ENCODE data around the gene SLC66A3.

- TF ChIP-seq CTCF (IDR thresholded peaks at IDR 0.05) (no peak), CDX4 (CRISPR knock-in tag; IDR thresholded peaks at IDR 0.05; ENCODE audit: borderline replicate concordance) (no peak), MLX (CRISPR knock-in tag; IDR thresholded peaks at IDR 0.05) (no peak)
- TF ChIP-seq, protein P1, sequence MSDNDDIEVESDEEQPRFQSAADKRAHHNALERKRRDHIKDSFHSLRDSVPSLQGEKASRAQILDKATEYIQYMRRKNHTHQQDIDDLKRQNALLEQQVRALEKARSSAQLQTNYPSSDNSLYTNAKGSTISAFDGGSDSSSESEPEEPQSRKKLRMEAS (CRISPR knock-in tag; IDR thresholded peaks at IDR 0.05), result no peak
- TF ChIP-seq, protein P2, sequence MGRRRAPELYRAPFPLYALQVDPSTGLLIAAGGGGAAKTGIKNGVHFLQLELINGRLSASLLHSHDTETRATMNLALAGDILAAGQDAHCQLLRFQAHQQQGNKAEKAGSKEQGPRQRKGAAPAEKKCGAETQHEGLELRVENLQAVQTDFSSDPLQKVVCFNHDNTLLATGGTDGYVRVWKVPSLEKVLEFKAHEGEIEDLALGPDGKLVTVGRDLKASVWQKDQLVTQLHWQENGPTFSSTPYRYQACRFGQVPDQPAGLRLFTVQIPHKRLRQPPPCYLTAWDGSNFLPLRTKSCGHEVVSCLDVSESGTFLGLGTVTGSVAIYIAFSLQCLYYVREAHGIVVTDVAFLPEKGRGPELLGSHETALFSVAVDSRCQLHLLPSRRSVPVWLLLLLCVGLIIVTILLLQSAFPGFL (CRISPR knock-in tag; IDR thresholded peaks at IDR 0.05; ENCODE audit: borderline replicate concordance), result no peak
- TF ChIP-seq, protein P3, sequence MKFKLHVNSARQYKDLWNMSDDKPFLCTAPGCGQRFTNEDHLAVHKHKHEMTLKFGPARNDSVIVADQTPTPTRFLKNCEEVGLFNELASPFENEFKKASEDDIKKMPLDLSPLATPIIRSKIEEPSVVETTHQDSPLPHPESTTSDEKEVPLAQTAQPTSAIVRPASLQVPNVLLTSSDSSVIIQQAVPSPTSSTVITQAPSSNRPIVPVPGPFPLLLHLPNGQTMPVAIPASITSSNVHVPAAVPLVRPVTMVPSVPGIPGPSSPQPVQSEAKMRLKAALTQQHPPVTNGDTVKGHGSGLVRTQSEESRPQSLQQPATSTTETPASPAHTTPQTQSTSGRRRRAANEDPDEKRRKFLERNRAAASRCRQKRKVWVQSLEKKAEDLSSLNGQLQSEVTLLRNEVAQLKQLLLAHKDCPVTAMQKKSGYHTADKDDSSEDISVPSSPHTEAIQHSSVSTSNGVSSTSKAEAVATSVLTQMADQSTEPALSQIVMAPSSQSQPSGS (CRISPR knock-in tag; IDR thresholded peaks at IDR 0.05; ENCODE audit: borderline replicate concordance, low read depth), result no peak
Measured at GRCh38 chr2:11187731-11188130, 32.5 kb downstream of the SLC66A3 start.
